MM.1S (cell line): ENCODE measurements around the gene CLEC16A.

Experiments
- DNase-seq: peaks from one replicate; pipeline ENCODE4 v3.0.0-alpha.2; 2015
- H2AFZ ChIP-seq: fragments of 300-600 bp; sonication (generic); 2 replicates; pipeline ENCODE4 v1.6.0; 2016; ENCODE audit warnings: antibody characterized with exemption, low read length
- H3F3A ChIP-seq: fragments of 300-600 bp; sonication (generic); 2 replicates; pipeline ENCODE4 v1.6.1; 2016; ENCODE audit warnings: mild to moderate bottlenecking, antibody characterized with exemption, low read length, moderate library complexity, mixed read lengths; ENCODE audit not compliant: insufficient read depth
- H3K27ac ChIP-seq: fragments of 300-600 bp; sonication (generic); 2 replicates; pipeline ENCODE4 v1.5.1; 2016; ENCODE audit warnings: mild to moderate bottlenecking, low read length
- H3K27me3 ChIP-seq: fragments of 300-600 bp; sonication (generic); replicated peaks from 2 replicates; pipeline ENCODE4 v1.6.0; 2016; ENCODE audit warnings: low read length; ENCODE audit not compliant: insufficient read depth
- H3K36me3 ChIP-seq: fragments of 300-600 bp; sonication (generic); replicated peaks from 2 replicates; pipeline ENCODE4 v1.6.1; 2016; ENCODE audit warnings: mild to moderate bottlenecking, low read length, mixed read lengths; ENCODE audit not compliant: insufficient read depth
- H3K4me1 ChIP-seq: fragments of 300-600 bp; sonication (generic); 2 replicates; pipeline ENCODE4 v1.6.1; 2016; ENCODE audit warnings: low read length, mixed read lengths
- H3K4me2 ChIP-seq: fragments of 300-600 bp; sonication (generic); 2 replicates; pipeline ENCODE4 v1.6.0; 2016; ENCODE audit warnings: low read depth, low read length
- H3K4me3 ChIP-seq: fragments of 300-600 bp; sonication (generic); 2 replicates; pipeline ENCODE4 v1.5.1; 2016; ENCODE audit warnings: low read length, mixed read lengths
- H3K79me2 ChIP-seq: fragments of 300-600 bp; sonication (generic); 2 replicates; pipeline ENCODE4 v1.6.1; 2016; ENCODE audit warnings: mixed run types, low read length, mixed read lengths
- H3K9ac ChIP-seq: fragments of 300-600 bp; sonication (generic); 2 replicates; pipeline ENCODE4 v1.6.1; 2016; ENCODE audit warnings: low read length, mixed read lengths
- H3K9me2 ChIP-seq: fragments of 300-600 bp; sonication (generic); replicated peaks from 2 replicates; pipeline ENCODE4 v1.6.1; 2016; ENCODE audit warnings: mild to moderate bottlenecking, low read length, mixed read lengths; ENCODE audit not compliant: insufficient read depth
- H3K9me3 ChIP-seq: fragments of 300-600 bp; sonication (generic); replicated peaks from 2 replicates; pipeline ENCODE4 v1.6.1; 2016; ENCODE audit warnings: mild to moderate bottlenecking, low read length, mixed read lengths; ENCODE audit not compliant: insufficient read depth
- H4K20me1 ChIP-seq: fragments of 300-600 bp; sonication (generic); 2 replicates; pipeline ENCODE4 v1.6.1; 2016; ENCODE audit warnings: mild to moderate bottlenecking, low read length, moderate library complexity, mixed read lengths; ENCODE audit not compliant: insufficient read depth
- EZH2 ChIP-seq: fragments of 300-600 bp; sonication (generic); optimal IDR thresholded peaks from 2 replicates; pipeline ENCODE3; 2017; ENCODE audit warnings: low read depth, mild to moderate bottlenecking, antibody characterized with exemption, low read length, mixed read lengths
- EZH2phosphoT487 ChIP-seq: fragments of 300-600 bp; sonication (generic); IDR thresholded peaks from 2 replicates; pipeline ENCODE4 v1.6.1; 2018; ENCODE audit warnings: antibody characterized with exemption, low read length
- TF ChIP-seq, protein P1 (sequence below): fragments of 300-600 bp; sonication (generic); IDR thresholded peaks from 2 replicates; pipeline ENCODE4 v1.5.1; 2016; ENCODE audit warnings: antibody characterized with exemption, low read length, mixed read lengths

The CLEC16A gene

DNA sequence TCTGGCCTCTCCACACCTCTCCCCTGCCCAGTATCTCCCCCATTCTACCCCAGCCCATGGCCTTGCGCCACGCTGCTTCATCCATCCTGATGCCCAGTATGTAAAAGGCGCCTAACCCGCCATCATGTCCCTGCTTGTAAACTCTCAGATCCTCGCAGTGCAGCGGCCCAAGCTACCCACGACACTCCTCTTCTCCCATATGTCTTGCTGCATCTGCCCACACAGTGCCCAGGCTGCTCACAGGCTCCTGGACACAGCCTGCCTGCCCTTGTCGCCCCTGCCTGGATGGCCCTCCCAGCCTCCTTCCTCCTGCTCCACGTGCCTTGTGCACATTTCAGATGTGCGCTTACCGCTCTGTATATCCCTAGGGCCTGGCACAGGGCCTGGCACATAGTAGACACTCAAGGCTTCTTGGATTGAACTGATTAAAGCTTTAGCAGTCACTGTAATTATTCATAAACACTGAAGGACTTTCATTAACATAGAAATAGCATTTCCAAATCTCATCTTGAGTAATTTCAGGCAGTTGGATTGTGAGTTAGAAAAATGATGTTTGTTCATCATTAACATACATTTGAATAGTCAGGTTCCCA, 129.1 kb downstream of the CLEC16A start:
- Histone ChIP-seq H3K79me2 (no peaks in the 10 kb centered on the region), H3K27me3 (no peaks in the 10 kb centered on the region), H2AFZ (no peak overlapping the region), H3K9ac (no peak overlapping the region), H3K4me1 (peaks cover 15% of the 10 kb centered on the region), H3K9me3 (no peaks in the 10 kb centered on the region), H4K20me1 (no peaks in the 10 kb centered on the region), H3K4me2 (no peak overlapping the region), H3K4me3 (no peak overlapping the region), H3F3A (peaks cover 13% of the 10 kb centered on the region), H3K36me3 (no peaks in the 10 kb centered on the region), H3K27ac (no peak overlapping the region), H3K9me2 (no peaks in the 10 kb centered on the region)
- TF ChIP-seq, protein P1, sequence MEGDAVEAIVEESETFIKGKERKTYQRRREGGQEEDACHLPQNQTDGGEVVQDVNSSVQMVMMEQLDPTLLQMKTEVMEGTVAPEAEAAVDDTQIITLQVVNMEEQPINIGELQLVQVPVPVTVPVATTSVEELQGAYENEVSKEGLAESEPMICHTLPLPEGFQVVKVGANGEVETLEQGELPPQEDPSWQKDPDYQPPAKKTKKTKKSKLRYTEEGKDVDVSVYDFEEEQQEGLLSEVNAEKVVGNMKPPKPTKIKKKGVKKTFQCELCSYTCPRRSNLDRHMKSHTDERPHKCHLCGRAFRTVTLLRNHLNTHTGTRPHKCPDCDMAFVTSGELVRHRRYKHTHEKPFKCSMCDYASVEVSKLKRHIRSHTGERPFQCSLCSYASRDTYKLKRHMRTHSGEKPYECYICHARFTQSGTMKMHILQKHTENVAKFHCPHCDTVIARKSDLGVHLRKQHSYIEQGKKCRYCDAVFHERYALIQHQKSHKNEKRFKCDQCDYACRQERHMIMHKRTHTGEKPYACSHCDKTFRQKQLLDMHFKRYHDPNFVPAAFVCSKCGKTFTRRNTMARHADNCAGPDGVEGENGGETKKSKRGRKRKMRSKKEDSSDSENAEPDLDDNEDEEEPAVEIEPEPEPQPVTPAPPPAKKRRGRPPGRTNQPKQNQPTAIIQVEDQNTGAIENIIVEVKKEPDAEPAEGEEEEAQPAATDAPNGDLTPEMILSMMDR = no peak
- no peak for TF ChIP-seq EZH2
- TF ChIP-seq EZH2phosphoT487 = no peak
- no peak for DNase-seq

DNA sequence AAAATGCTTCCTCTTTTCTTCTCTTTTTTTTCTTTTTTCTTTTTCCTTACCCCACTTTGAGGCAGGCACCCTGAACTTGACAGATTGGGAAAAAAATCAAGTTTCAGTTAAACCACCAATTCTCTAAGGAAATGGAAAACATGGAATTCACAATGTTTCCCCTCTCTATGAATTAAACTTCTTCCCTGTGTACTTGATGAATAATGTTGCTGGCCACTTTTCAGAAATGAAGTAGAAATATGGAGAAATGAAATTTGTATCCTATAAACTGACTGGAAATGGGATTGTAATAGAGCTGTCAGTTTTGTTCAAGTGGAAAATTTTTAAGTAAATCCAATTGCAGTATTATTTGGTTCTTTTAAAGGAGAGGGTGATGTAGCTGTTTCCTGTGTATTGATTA, 129.8 kb downstream of the CLEC16A start:
- no peak overlapping the region for H3K4me3 ChIP-seq
- no peak for TF ChIP-seq EZH2phosphoT487
- TF ChIP-seq EZH2 = no peak
- TF ChIP-seq, protein P1 = no peak
- H3K27ac ChIP-seq = no peak overlapping the region

DNA sequence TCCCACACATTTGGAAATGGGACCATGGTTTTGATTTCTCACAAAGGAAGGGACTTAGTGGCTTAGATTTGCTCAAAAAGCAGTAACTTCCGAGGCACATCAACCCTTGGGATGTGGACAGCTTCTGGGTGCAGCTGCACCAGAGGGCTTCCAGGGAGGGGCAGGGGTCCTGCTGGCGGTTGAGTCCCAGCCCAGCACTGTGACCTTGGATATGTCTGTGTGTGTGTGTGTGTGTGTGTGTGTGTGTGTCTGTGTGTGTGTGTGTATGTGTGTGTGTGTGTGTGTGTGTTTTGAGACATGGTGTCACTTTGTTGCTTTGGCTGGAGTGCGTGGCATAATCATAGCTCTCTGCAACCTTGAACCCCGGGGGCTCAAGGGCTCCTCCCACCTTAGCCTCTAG, 130.8 kb downstream of the CLEC16A start:
- Histone ChIP-seq H3K79me2 (no peaks in the 10 kb centered on the region), H3K9me3 (no peaks in the 10 kb centered on the region), H3K36me3 (no peaks in the 10 kb centered on the region), H3K4me1 (peaks cover 29% of the 10 kb centered on the region), H3K4me3 (no peak overlapping the region), H3K9me2 (no peaks in the 10 kb centered on the region), H3K9ac (no peak overlapping the region), H3K4me2 (no peak overlapping the region), H3F3A (peaks cover 14% of the 10 kb centered on the region), H3K27ac (no peak overlapping the region), H4K20me1 (no peaks in the 10 kb centered on the region), H3K27me3 (no peaks in the 10 kb centered on the region), H2AFZ (no peak overlapping the region)
- no peak for TF ChIP-seq EZH2
- no peak for TF ChIP-seq EZH2phosphoT487
- TF ChIP-seq, protein P1 = no peak
- DNase-seq = no peak

More for the DNA sequence above, 129.8 kb downstream of the CLEC16A start:
- H3K36me3 ChIP-seq = no peaks in the 10 kb centered on the region
- peaks cover 21% of the 10 kb centered on the region for H3K4me1 ChIP-seq
- no peaks in the 10 kb centered on the region for H3K9me3 ChIP-seq
- H3K79me2 ChIP-seq = no peaks in the 10 kb centered on the region
- no peaks in the 10 kb centered on the region for H3K9me2 ChIP-seq
- no peak for DNase-seq
- no peak overlapping the region for H2AFZ ChIP-seq
- H3K4me2 ChIP-seq = no peak overlapping the region
- H3K27me3 ChIP-seq = no peaks in the 10 kb centered on the region
- H3F3A ChIP-seq = peaks cover 14% of the 10 kb centered on the region
- H3K9ac ChIP-seq = no peak overlapping the region
- no peaks in the 10 kb centered on the region for H4K20me1 ChIP-seq
